Ascending aorta (tissue), 2 donors: ENCODE measurements around the gene FGD4. TPM values are rescaled to one million over a fixed set of nuclear protein-coding genes. Genes with fewer than 3 reads are reported as not detected.

Experiments
- DNase-seq, 2 donors: peaks; one replicate each; pipeline ENCODE4 v3.0.0-alpha.2; 2019; ENCODE audit warnings: low spot score in 2 of 2
- H3K27ac ChIP-seq, 2 donors: fragments of 200-600 bp; sonication (generic); one replicate each; pipeline ENCODE4 v1.5.1; 2016 to 2017; ENCODE audit warnings: mild to moderate bottlenecking in 1 of 2
- H3K27me3 ChIP-seq: fragments of 200-600 bp; sonication (generic); one replicate; pipeline ENCODE4 v1.5.1; 2017
- H3K36me3 ChIP-seq, 2 donors: fragments of 200-600 bp; sonication (generic); one replicate each; pipeline ENCODE4 v1.5.1; 2016
- H3K4me1 ChIP-seq, 2 donors: fragments of 200-600 bp; sonication (generic); one replicate each; pipeline ENCODE4 v1.5.1; 2016 to 2017; ENCODE audit warnings: mild to moderate bottlenecking in 1 of 2
- H3K4me3 ChIP-seq, 2 donors: fragments of 200-600 bp; sonication (generic); one replicate each; pipeline ENCODE4 v1.5.1; 2016 to 2017; ENCODE audit warnings: mild to moderate bottlenecking in 1 of 2
- H3K9me3 ChIP-seq, 2 donors: fragments of 200-600 bp; sonication (generic); one replicate each; pipeline ENCODE4 v1.5.1; 2016
- intact Hi-C: fragments of 100-400 bp; cut with DNase I; formaldehyde crosslinking; loops from one replicate; pipeline ENCODE4 v1.15.1; 2023
- total RNA-seq: library from RNA; depleted of rRNA; stranded (reverse); fragments of >200 nt; gene quantifications from one replicate; pipeline ENCODE4 v1.1.0, GENCODE V29; 2016
- TF ChIP-seq, protein P1 (sequence below), 3 experiments: fragments of 200-600 bp in 2 of 3; fragments of 450-650 bp in 1 of 3; sonication (generic) in 2 of 3; IDR thresholded peaks; one replicate each; pipeline ENCODE4 v1.5.1; 2016 to 2019; ENCODE audit warnings: antibody characterized with exemption in 3 of 3, mild to moderate bottlenecking in 1 of 3, moderate library complexity in 1 of 3

The FGD4 gene
- total RNA-seq, 1 donor from 2014 or later: 47.5 TPM

DNA sequence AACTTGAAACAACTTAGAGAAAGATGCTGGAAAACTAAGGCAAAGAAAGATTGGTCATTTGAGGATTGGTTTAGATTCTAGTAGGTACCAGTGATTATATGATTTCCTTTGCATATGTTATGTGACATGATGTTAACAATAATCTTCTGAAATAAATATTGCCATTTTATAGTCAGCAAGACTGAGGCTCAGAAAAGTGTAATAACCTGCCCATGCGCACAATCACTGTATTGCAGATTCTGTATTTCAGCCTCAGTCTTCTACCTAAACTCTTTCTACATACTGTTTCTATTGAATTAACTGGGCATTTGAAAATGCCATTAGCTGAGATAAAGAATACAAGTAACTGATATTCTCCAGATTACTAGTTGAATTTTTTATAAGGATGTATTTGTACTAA lies 61.3 kb downstream of the FGD4 start:
- Histone ChIP-seq H3K4me1 (peaks cover 0 to 19% of the 10 kb centered on the region in 2 donors), H3K27me3 (no peaks in the 10 kb centered on the region), H3K27ac (no peak overlapping the region), H3K9me3 (no peaks in the 10 kb centered on the region), H3K4me3 (no peak overlapping the region), H3K36me3 (no peaks in the 10 kb centered on the region)
- intact Hi-C loops: no loop called here
- no peak for DNase-seq
- TF ChIP-seq, protein P1, sequence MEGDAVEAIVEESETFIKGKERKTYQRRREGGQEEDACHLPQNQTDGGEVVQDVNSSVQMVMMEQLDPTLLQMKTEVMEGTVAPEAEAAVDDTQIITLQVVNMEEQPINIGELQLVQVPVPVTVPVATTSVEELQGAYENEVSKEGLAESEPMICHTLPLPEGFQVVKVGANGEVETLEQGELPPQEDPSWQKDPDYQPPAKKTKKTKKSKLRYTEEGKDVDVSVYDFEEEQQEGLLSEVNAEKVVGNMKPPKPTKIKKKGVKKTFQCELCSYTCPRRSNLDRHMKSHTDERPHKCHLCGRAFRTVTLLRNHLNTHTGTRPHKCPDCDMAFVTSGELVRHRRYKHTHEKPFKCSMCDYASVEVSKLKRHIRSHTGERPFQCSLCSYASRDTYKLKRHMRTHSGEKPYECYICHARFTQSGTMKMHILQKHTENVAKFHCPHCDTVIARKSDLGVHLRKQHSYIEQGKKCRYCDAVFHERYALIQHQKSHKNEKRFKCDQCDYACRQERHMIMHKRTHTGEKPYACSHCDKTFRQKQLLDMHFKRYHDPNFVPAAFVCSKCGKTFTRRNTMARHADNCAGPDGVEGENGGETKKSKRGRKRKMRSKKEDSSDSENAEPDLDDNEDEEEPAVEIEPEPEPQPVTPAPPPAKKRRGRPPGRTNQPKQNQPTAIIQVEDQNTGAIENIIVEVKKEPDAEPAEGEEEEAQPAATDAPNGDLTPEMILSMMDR (IDR thresholded peaks at IDR 0.05): no peak

DNA sequence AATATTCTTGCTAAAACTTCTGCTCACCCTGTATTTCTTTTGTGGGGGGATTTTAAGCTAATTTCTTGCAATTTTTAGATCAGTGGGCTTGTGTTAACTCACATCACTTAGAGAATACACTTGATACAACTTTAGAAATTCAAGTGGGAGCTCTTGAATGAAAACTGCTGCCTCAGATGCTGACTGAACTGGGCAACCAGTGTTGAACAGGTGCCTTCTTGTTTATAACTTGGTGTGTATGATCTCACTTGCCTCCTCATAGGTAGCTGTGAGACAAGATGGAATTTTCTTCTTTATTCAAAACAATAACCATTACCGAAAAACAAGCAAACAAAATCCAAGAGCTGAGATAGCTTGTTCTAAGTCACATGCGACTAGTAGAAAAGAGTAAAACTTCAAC lies 63.5 kb downstream of the FGD4 start:
- intact Hi-C loops: no loop called here
- no peak overlapping the region for H3K4me3 ChIP-seq
- H3K27ac ChIP-seq: no peak overlapping the region
- peaks cover 0 to 3% of the 10 kb centered on the region in 2 donors for H3K4me1 ChIP-seq
- no peaks in the 10 kb centered on the region for H3K9me3 ChIP-seq
- TF ChIP-seq, protein P1 (IDR thresholded peaks at IDR 0.05): no peak
- DNase-seq: no peak
- no peaks in the 10 kb centered on the region for H3K27me3 ChIP-seq
- H3K36me3 ChIP-seq: no peaks in the 10 kb centered on the region

DNA sequence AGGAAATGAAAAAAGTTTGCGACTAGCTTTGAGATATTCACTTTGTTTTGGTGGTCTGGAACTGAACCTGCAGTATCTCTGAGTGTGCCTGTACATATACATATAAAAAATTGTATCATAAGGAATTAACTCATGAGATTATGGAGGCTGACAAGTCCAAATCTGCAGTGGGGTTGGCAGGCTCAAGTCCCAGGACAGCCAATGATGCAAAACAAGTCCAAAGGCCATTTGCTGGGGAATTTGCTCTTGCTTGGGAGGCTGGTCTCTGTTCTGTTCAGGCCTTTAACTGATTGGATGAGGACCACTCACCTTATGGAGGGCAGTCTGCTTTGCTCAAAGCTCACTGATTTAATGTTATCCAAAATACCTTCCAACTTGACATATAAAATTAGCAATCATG lies 66.8 kb downstream of the FGD4 start:
- H3K9me3 ChIP-seq: no peaks in the 10 kb centered on the region
- no peaks in the 10 kb centered on the region for H3K4me1 ChIP-seq
- no peak overlapping the region for H3K4me3 ChIP-seq
- H3K27ac ChIP-seq: no peak overlapping the region
- intact Hi-C loops: no loop called here
- DNase-seq: no peak
- H3K36me3 ChIP-seq: no peaks in the 10 kb centered on the region
- no peaks in the 10 kb centered on the region for H3K27me3 ChIP-seq
- TF ChIP-seq, protein P1 (IDR thresholded peaks at IDR 0.05): no peak

DNA sequence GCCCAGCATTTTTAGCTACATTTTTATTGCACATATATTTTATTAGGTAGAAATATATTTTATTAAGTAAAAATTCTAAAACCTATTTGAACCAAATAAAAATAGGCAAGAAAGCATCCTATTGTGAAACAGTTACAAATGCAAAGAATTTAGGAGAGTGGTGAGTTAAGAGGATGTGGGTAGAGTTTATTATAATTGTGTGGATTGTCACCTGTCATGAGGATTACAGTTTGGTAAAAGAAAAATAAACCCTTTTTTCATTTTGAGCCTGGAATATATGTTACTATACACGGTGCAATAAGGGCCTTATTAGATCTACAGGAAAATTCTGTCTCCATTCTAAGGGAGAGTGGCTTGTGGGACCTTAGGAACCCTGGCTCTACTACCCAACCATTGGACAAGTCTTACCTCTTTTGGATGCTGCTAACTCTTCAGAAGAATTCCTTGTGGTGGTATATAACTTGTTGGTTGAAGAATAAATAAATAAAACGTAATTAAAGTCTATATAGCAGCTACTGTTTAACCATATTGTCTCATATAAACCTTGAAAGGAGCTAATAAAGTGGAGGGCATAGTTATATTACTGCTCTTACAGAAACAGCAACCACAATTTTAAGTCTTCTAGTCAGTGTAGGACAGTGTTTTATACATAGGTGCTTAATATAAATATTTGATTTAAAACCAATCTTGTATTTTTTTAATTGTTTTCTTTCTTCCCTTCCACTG lies 67.8 kb downstream of the FGD4 start:
- Histone ChIP-seq H3K4me1 (no peaks in the 10 kb centered on the region), H3K27ac (no peak overlapping the region), H3K9me3 (no peaks in the 10 kb centered on the region), H3K4me3 (no peak overlapping the region), H3K27me3 (no peaks in the 10 kb centered on the region), H3K36me3 (no peaks in the 10 kb centered on the region)
- intact Hi-C loops: no loop called here
- TF ChIP-seq, protein P1 (IDR thresholded peaks at IDR 0.05): no peak
- no peak for DNase-seq

DNA sequence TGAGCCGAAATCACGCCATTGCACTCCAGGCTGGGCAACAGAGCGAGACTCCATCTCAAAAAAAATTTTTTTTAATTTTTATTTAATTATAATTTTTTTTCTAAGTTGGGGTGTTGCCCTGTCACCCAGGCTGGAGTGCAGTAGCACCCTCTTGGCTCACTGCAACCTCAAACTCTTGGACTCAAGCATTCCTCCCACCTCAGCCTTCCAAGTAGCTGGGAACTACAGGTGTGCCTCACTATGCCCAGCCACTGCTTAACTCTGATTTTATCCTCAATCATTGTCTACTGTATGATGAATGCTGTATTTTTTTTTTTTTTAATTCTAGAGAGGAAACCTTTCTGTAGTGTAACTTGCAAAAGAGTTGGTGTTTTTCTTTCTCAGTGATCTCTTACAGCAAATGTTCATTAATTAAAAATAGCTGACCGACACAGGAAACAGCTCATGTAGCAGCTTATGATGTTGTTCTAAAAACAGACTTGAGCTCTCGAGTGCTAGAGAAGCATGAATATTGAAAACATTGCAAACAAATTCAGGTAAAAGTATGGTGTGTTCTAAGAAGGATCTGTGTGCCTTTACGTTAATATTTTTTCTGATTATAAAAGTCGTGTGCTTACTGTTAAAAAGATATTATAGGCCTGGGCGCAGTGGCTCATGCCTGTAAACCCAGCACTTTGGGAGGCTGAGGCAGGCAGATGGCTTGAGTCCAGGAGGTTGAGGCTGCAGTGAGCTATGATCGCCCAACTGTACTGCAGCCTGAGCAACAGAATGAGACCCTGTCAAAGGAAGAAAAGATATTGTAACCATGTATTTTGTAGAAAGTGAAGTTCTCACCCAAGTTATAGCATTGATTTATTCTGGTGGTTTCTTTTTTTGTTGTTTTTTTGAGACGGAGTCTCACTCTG lies 68.9 kb downstream of the FGD4 start:
- intact Hi-C loops: no loop called here
- Histone ChIP-seq H3K27me3 (no peaks in the 10 kb centered on the region), H3K27ac (no peak overlapping the region), H3K4me3 (no peak overlapping the region), H3K36me3 (no peaks in the 10 kb centered on the region), H3K9me3 (no peaks in the 10 kb centered on the region), H3K4me1 (no peaks in the 10 kb centered on the region)
- TF ChIP-seq, protein P1 (IDR thresholded peaks at IDR 0.05): no peak
- DNase-seq: no peak
